Fibroblast of skin of left quadriceps (primary cell): ENCODE data around the gene CNTN4.
"Not testable (repeated sequence)": the region's sequence is repeated elsewhere in the genome, so short reads cannot be mapped to it uniquely, and the experiment has no call there.

Experiments used
- DNase-seq, 2 experiments: peaks; one replicate each; pipeline ENCODE4 v3.0.0-alpha.2; 2013; ENCODE audit warnings: low read depth in 2 of 2

Gene CNTN4

GRCh38 chr3:2790266-2790815 lies 691.7 kb downstream of the CNTN4 start:
- no peak for DNase-seq

GRCh38 chr3:2792432-2792831 lies 693.8 kb downstream of the CNTN4 start:
- no peak for DNase-seq

GRCh38 chr3:2793987-2794386 lies 695.3 kb downstream of the CNTN4 start:
- peak; percentile 4 to 11 for DNase-seq

DNA sequence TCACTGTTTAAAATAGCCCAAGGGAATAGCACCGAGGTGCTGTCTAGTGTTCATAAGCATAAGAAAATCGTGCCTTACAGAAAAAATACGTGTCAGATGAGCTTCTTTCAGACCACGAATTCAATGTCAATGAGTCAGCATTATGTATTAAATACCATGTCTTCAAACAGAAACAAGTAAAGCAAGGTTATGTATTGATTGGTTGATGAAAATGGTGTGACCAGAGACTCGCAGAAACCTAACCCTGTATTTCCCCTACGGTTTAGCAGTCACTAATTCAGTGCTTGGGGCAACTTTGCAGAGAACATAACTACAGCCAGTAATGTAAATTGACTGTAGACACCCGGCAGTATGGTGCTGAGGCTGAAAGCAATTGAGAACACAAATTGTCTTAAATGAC lies 703.8 kb downstream of the CNTN4 start:
- no peak for DNase-seq

- DNase-seq: no peak
Observed at GRCh38 chr3:2807514-2807913, 708.8 kb downstream of the CNTN4 start.

DNA sequence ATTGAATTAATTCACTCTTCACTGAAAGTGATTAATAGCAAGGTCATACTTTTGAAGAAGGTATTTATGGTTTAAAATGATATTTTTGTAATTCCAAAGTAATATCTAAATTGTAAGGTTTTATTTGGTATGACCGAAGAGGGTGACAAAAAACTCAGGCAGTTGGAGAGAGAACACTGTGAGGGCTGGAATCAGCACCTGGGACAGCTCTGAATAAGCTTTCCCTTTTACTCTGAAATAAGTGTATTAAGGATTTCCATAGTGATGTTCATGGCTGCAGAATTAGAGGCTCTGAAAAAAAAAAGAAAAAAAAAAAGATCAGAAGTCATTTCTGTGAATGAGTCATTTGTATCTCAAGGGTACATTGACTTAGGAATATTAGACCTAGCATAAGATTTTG lies 712.1 kb downstream of the CNTN4 start:
- no peak for DNase-seq

GRCh38 chr3:2819571-2819970 lies 720.9 kb downstream of the CNTN4 start:
- DNase-seq: no peak

GRCh38 chr3:2820982-2821381 lies 722.3 kb downstream of the CNTN4 start:
- DNase-seq: not testable (repeated sequence)

DNA sequence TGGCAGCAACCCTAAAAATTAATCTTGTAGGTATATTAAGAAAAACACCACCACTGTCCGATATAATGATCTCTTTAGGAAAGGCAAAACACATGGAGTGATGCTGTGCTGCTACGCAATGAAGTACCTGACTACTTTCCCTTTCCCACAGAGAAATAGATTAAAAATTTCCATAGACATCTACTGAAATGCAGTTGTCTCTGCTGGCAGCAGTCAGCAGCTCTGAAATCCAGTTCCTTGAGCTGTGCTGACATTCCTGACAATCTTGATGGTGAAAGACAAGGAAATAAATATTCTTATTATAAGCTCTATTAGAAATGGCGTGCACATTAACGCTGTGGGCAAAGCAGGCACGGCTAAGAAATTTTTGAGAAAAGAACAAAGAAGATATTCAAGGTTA lies 723.9 kb downstream of the CNTN4 start:
- no peak for DNase-seq

DNA sequence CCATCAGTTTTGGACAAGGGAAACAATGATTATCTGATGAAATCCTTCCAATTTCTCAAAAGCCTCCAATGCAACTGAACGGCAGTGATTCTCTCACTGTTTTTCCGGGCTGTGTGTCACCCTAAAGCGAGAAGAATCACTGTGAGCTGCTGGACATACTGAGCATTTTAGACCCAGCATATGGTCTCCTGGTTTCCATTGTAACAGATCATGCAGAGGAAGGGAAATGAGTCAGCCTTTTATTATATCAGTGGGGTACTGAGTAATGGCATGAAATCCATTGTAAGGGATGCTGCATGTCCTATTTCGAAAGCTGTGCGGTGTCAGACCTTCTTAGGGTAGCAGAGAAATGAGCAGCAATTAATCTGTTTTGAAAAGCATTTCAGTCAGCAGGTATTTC lies 724.4 kb downstream of the CNTN4 start:
- DNase-seq: peak; percentile 48 to 56

GRCh38 chr3:2823437-2824211 lies 725.0 kb downstream of the CNTN4 start:
- DNase-seq: no peak

DNA sequence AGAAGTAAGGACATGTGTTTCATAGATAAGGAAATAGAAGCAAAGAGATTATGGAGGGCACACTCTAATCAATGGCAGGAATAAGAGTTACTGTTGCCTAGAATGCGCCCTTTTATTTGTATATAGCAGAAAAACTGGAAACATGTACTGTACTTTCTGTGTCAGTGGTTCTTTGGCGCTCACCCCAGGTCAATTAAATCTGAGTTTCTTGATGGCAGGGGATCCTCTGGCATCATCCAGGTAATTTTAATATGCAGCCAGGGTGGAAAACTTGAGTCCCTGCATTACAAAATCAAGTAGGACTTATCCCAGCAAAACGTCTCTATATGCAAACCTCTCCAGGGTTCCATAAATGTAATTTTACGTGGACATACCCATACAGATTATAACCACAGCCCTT lies 727.4 kb downstream of the CNTN4 start:
- no peak for DNase-seq

DNA sequence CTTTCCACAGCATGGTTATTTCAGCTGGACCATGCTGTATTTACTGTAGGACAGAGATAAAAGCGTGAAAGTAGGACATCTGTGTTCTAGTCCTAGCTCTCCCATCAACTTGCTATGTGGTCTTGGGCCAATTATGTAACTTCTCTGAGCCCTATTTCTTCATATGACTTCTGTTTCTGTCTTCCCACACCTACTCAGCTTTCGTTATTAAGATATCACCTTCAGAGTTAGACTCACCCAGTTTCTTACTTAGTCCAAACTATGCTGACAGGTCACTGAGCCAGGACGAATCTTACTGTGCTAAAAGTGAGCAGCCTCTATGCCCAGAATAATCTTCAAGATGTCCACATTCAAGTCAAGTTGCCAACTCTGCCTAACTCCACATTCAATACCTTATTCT lies 727.8 kb downstream of the CNTN4 start:
- no peak for DNase-seq

DNA sequence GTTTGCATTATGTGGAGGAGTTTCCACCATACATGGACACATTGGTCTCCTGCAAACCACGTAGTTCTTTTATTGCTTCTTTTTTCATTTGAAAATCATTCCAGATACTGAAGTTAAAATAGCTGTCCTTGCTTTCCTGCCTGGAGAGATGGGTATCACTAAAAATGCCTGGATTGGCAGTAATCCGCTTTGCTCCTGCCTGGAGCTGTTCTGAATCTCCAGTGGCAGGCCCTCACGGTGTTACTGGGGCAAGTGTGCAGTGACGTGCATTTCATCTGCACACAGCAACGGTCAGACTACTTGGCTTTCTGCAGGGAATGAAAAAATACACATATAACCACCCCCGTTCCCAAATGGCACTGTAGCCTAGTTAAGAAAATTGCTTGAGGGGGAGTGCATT lies 738.6 kb downstream of the CNTN4 start:
- DNase-seq: no peak

DNA sequence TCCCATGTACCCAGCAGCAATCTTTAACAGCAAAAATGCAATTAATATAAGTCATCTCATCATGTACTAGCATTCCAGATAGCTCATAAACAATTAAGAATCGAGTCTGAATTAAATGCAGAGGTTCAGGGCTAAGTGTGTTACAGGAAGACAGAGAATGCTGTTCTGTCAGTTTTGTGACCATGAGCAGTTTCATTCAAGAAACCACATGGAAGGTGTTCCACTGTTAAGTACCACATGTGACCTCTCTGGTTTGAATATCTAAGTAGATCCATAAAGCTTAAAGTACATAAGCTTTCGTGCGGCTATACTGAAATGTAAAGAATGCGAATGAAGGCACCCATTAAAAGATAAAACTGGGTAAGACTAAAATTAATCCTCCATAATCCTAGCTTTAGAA lies 739.2 kb downstream of the CNTN4 start:
- DNase-seq: no peak

DNA sequence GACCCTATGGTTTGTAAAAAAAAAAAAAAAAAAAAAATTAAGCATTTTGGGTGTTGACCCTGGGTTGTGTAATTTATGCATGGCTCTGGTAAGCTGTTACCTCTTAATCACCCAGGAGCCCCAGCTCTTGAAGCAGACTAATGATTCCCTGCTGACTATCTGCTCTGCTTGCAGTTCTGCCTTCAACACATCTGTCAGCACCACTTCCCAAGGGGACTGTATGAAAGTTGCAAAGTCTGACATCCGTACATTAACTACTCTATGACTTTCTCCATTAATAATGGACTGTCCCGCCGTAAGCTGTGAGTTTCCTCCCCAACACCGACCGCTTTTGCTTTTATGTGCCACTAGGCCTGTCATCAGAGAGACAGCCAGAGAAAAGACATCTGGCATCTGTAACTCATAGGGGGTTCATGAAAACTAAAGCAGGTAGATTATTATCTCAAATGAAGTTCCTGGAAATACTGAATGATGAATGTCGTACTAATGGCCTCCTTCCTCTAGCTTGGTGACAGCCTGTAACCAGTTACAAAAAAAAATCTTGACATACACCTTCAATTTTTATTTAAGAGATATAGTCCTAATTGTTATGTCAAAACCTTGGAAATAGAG lies 740.0 kb downstream of the CNTN4 start:
- no peak for DNase-seq

DNA sequence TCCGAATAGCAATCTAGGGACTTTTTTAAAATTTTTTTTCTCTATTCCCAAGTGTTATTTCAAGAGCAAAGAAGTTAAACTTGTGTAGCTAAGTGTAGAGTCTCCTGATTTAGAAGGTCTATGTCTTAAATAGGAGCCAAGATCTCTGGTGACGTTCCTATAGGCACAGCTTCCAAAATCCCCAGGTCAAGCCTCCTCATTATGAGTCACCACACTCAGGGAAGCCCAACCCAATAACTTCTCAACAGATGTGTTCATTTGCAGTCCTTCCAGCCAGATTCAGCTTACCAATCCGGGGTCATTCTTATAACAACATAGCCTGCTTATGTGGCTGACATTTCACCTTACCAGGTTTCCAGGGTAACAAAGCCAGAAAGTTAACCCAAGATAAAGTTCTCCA lies 741.2 kb downstream of the CNTN4 start:
- no peak for DNase-seq

DNA sequence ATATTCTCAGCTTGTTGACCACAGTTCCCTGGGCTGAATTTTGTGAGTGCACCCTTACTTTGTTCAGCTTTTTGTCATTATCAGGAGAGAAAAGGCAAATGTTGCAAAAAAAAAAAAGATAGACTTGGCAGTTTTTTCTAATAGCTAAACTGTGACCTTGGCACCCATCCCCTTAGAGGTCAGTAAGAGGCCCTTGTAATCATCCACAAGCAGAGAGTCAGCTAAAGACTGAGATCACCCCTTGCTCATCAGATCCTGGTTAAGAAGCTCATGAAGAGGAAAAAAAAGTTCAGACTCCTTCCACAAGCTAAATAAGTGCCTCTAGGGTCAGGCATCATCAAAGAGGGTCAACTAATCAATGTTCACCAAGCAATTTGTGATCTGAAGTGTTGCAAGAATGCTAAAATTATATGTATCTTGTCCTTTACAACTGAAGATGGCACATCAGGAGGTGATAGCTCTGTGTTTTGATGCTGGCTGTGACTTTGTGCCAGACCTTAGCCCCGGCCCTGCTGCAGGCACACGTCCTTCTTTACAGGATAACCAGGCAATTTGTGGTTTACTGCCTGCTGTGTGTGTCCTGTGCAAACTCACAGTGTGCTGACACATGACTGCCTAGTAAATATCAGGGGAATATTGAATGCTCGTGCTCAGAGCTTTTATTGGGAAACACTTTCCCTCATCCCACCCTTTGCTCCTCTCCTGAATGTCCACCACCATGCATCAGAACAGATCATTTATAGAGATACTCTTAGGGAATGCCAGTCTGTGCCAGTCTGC lies 748.6 kb downstream of the CNTN4 start:
- no peak for DNase-seq

- DNase-seq: no peak
Observed at GRCh38 chr3:2849092-2849491, 750.4 kb downstream of the CNTN4 start.

DNA sequence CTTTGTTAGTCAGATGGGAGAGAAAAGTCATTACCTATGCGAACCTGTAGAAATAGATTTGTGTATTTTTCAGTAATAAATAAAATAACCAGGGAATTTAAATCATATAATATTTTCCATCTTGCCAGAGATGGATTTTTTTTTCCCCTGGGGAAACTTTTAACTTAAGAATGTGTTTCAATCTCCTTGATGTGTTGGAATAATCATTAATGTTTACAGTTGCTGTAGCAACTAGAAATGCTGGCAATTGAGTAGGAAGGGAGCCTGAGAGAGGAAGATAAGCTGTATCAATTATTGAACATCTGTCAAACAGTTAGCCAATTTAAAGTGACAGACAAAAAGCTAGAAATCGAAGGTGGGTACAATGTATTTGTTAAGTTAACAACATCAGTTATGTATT lies 752.0 kb downstream of the CNTN4 start:
- no peak for DNase-seq

- no peak for DNase-seq
Observed at GRCh38 chr3:2851361-2851760, 752.7 kb downstream of the CNTN4 start.

DNA sequence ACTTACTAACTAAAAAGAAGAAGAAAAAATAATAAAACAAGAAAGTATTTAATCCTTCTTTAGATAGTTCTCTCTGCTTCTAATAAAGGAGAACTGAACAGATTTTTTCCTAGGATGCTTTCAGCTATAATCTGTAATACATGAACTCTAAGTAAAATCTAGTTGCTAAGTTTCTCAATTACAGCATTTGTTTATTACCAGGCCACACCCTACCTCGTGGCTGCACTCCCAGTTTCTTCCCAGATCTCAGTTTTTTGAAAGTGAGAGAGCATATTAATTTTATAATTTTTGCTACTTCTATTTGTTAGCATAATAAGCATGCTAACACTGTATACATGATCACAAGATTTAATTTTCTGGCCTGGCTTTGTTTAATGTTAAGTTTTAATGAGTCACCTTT lies 753.2 kb downstream of the CNTN4 start:
- DNase-seq: no peak

- no peak for DNase-seq
Observed at GRCh38 chr3:2853651-2854050, 755.0 kb downstream of the CNTN4 start.
